Osteocyte (in vitro differentiated cells): Measurements from ENCODE around the gene KRTAP5-7. TPM values are rescaled to one million over a fixed set of nuclear protein-coding genes. Genes with fewer than 3 reads are reported as not detected.

ENCODE experiments used
- DNase-seq: peaks from one replicate; pipeline ENCODE4 v3.0.0; 2021; ENCODE audit warnings: mixed read lengths; ENCODE audit not compliant: unreplicated experiment; ENCODE audit errors: extremely low spot score
- H3K27ac Mint-ChIP-seq: one replicate; pipeline ENCODE4 v1.8.0; 2021; ENCODE audit warnings: mild to moderate bottlenecking, mixed read lengths; ENCODE audit not compliant: unreplicated experiment
- H3K27me3 Mint-ChIP-seq: one replicate; pipeline ENCODE4 v1.8.0; 2021; ENCODE audit warnings: mixed read lengths; ENCODE audit not compliant: unreplicated experiment
- H3K36me3 Mint-ChIP-seq: one replicate; pipeline ENCODE4 v1.8.0; 2021; ENCODE audit warnings: mixed read lengths; ENCODE audit not compliant: unreplicated experiment
- H3K4me1 Mint-ChIP-seq: one replicate; pipeline ENCODE4 v1.8.0; 2021; ENCODE audit warnings: mixed read lengths; ENCODE audit not compliant: unreplicated experiment
- H3K4me3 Mint-ChIP-seq: one replicate; pipeline ENCODE4 v1.8.0; 2021; ENCODE audit warnings: mild to moderate bottlenecking, moderate library complexity, mixed read lengths; ENCODE audit not compliant: unreplicated experiment
- H3K9me3 Mint-ChIP-seq: one replicate; pipeline ENCODE4 v1.8.0; 2021; ENCODE audit warnings: mixed read lengths; ENCODE audit not compliant: unreplicated experiment
- CTCF ChIP-seq: fragments of 200-600 bp; sonication (generic); IDR thresholded peaks from 2 replicates; pipeline ENCODE4 v1.5.0; 2021; ENCODE audit warnings: antibody characterized with exemption, mild to moderate bottlenecking, moderate library complexity
- total RNA-seq: library from RNA; stranded (reverse); gene quantifications from 2 replicates; pipeline ENCODE4 v1.2.1, GENCODE V29; 2021

KRTAP5-7 gene
- total RNA-seq, 1 donor from 2014 or later = not detected

DNA sequence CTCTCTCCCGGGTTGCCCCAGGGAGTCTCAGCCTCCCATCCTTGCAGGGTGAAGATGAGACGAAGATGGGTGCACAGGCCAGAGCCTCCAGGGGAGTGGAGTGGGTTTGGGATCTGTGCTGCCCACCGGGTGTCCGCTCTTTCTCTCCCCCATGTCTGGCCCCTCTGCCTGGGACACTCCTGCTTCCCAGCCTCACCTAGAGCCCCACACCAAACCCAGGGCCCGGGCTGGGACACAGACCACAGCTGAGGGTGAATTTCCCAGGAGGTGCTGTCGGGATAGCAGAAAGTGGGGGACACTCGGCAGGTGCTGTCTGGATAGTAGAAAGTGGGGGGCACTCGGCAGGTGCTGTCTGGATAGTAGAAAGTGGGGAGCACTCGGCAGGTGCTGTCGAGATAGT is 25.0 kb upstream of the KRTAP5-7 start:
- H3K27ac Mint-ChIP-seq = no peak overlapping the region
- H3K9me3 Mint-ChIP-seq = peaks cover 6% of the 10 kb centered on the region
- peaks cover 11% of the 10 kb centered on the region for H3K4me1 Mint-ChIP-seq
- no peak for DNase-seq
- H3K4me3 Mint-ChIP-seq = no peak overlapping the region
- H3K27me3 Mint-ChIP-seq = no peaks in the 10 kb centered on the region
- TF ChIP-seq CTCF = no peak
- H3K36me3 Mint-ChIP-seq = peaks cover 45% of the 10 kb centered on the region

- peak; percentile 75 for DNase-seq
- no peak overlapping the region for H3K27ac Mint-ChIP-seq
- peaks cover 11% of the 10 kb centered on the region for H3K4me1 Mint-ChIP-seq
- H3K4me3 Mint-ChIP-seq = no peak overlapping the region
- no peak for TF ChIP-seq CTCF
- H3K9me3 Mint-ChIP-seq = peaks cover 9% of the 10 kb centered on the region
- no peaks in the 10 kb centered on the region for H3K27me3 Mint-ChIP-seq
- peaks cover 36% of the 10 kb centered on the region for H3K36me3 Mint-ChIP-seq
These were observed 24.1 kb upstream of the KRTAP5-7 start for GRCh38 chr11:71502871-71503435.

DNA sequence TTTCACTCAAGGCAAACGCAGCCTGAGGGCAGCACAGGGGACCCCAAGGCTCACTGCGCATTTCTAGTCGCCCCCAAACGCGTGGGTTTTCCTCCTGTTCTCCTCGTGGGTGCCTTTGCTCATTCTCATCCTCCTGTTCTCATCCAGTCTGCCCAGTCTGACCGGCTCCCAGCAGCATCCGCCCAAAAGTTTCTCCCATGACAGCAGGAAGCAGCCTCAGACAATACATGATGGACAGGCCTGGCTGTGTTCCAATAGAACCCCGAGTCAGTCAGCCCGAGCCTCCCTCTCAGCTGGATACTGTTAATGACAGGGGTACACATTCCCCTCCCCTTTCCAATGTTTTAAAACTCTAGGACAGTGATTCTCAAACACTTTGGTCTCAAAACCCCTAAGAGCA is 22.5 kb upstream of the KRTAP5-7 start:
- H3K4me3 Mint-ChIP-seq = no peak overlapping the region
- peaks cover 25% of the 10 kb centered on the region for H3K9me3 Mint-ChIP-seq
- no peak overlapping the region for H3K27ac Mint-ChIP-seq
- H3K4me1 Mint-ChIP-seq = peaks cover 11% of the 10 kb centered on the region
- H3K36me3 Mint-ChIP-seq = peaks cover 22% of the 10 kb centered on the region
- H3K27me3 Mint-ChIP-seq = no peaks in the 10 kb centered on the region
- no peak for DNase-seq
- TF ChIP-seq CTCF = no peak

DNA sequence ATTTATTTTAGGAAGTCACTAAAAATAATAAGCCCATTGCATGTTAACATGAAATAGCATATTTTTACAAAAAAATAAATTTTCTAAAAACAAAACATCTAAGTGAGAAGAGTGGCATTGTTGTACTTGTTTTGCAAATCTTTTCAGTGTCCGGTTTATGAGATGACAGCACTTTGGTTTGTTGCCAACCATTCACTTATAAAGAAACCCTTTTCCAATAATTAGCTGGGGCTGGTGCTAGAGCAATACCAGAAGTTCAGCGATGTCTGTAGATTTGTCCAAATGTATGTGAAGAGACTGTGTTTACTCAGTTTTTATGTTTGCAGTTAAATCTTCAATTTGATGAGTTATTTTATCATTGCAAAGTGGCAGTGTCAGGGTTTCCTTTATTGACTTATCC is 22.1 kb upstream of the KRTAP5-7 start:
- Mint-ChIP-seq H3K27me3 (no peaks in the 10 kb centered on the region), H3K27ac (no peak overlapping the region), H3K36me3 (peaks cover 22% of the 10 kb centered on the region), H3K4me3 (no peak overlapping the region), H3K4me1 (peaks cover 11% of the 10 kb centered on the region), H3K9me3 (peaks cover 29% of the 10 kb centered on the region)
- TF ChIP-seq CTCF = no peak
- no peak for DNase-seq

GRCh38 chr11:71505781-71506180 is 21.3 kb upstream of the KRTAP5-7 start:
- H3K27me3 Mint-ChIP-seq = no peaks in the 10 kb centered on the region
- H3K9me3 Mint-ChIP-seq = peaks cover 37% of the 10 kb centered on the region
- H3K4me3 Mint-ChIP-seq = no peak overlapping the region
- DNase-seq = peak; percentile 69
- no peak for TF ChIP-seq CTCF
- H3K36me3 Mint-ChIP-seq = peaks cover 14% of the 10 kb centered on the region
- H3K4me1 Mint-ChIP-seq = peaks cover 3% of the 10 kb centered on the region
- H3K27ac Mint-ChIP-seq = no peak overlapping the region
